M059J (cell line): ENCODE data around the gene HLA-E. TPM values are rescaled to one million over a fixed set of nuclear protein-coding genes. Genes with fewer than 3 reads are reported as not detected.
"Not testable (repeated sequence)": the region's sequence is repeated elsewhere in the genome, so short reads cannot be mapped to it uniquely, and the experiment has no call there.

ENCODE experiments used
- DNase-seq: peaks from one replicate; pipeline ENCODE4 v3.0.0-alpha.2; 2012; ENCODE audit warnings: low read depth
- total RNA-seq: library from RNA; depleted of rRNA; stranded (reverse); fragments of >200 nt; shearing (Covaris generic); gene quantifications from 2 replicates; pipeline ENCODE4 v1.2.3, GENCODE V29; 2014; rRNA removed

Gene HLA-E
- 643 and 778 TPM in 2 replicates for total RNA-seq

- peak; percentile 100 for DNase-seq
Measured at GRCh38 chr6:30489081-30490025, at the start of gene HLA-E. Gene HLA-E (plus strand): TSS chr6:30489509. CDS start chr6:30489532, 23 bp downstream.

- peak; percentile 58 for DNase-seq
Measured at GRCh38 chr6:30441171-30441570, 48.1 kb upstream of the HLA-E start.

GRCh38 chr6:30443657-30444450 lies 45.5 kb upstream of the HLA-E start:
- peak; percentile 47 for DNase-seq

GRCh38 chr6:30444451-30444742 lies 44.9 kb upstream of the HLA-E start:
- DNase-seq, result no peak

- no peak for DNase-seq
Measured at GRCh38 chr6:30446259-30446658, 43.0 kb upstream of the HLA-E start.

- DNase-seq, result peak; percentile 60
Measured at GRCh38 chr6:30447237-30447636, 42.1 kb upstream of the HLA-E start.

- no peak for DNase-seq
Measured at GRCh38 chr6:30450548-30450908, 38.8 kb upstream of the HLA-E start.

GRCh38 chr6:30450909-30451841 lies 38.1 kb upstream of the HLA-E start:
- peak; percentile 80 for DNase-seq

GRCh38 chr6:30452736-30453507 lies 36.4 kb upstream of the HLA-E start:
- DNase-seq, result no peak

- peak; percentile 88 for DNase-seq
Measured at GRCh38 chr6:30453508-30454116, 35.7 kb upstream of the HLA-E start.

GRCh38 chr6:30459145-30459544 lies 30.2 kb upstream of the HLA-E start:
- no peak for DNase-seq

GRCh38 chr6:30461055-30461454 lies 28.3 kb upstream of the HLA-E start:
- DNase-seq, result no peak

GRCh38 chr6:30462482-30462881 lies 26.8 kb upstream of the HLA-E start:
- no peak for DNase-seq

GRCh38 chr6:30463242-30463641 lies 26.1 kb upstream of the HLA-E start:
- no peak for DNase-seq

GRCh38 chr6:30463651-30464618 lies 25.4 kb upstream of the HLA-E start:
- peak; percentile 47 for DNase-seq

GRCh38 chr6:30465595-30466306 lies 23.6 kb upstream of the HLA-E start:
- DNase-seq, result no peak

GRCh38 chr6:30470968-30471367 lies 18.3 kb upstream of the HLA-E start:
- no peak for DNase-seq

- not testable (repeated sequence) for DNase-seq
Measured at GRCh38 chr6:30475116-30475515, 14.2 kb upstream of the HLA-E start.
